OCI-LY7 (cell line): ENCODE data around the gene STRBP. TPM values are rescaled to one million over a fixed set of nuclear protein-coding genes. Genes with fewer than 3 reads are reported as not detected.

Source experiments
- BruUV-seq: library from RNA; stranded (reverse); fragments of 400-500 nt; replicated peaks from 2 replicates; lab custom pipeline; 2021; lab: Mats Ljungman, UMichigan
- CTCF ChIA-PET: fragments of 300-600 bp; sonication (Branson Sonifier 250); formaldehyde crosslinking; loops from one replicate; lab custom pipeline; 2022; ENCODE audit warnings: antibody characterized with exemption; ENCODE audit not compliant: unreplicated experiment; lab: Charles Lee
- POLR2A ChIA-PET: fragments of 300-600 bp; sonication (Branson Sonifier 250); formaldehyde crosslinking; loops from one replicate; lab custom pipeline; 2022; ENCODE audit warnings: antibody characterized with exemption; lab: Charles Lee
- DNase-seq: peaks from one replicate; pipeline ENCODE4 v3.0.0-alpha.2; 2015; ENCODE audit warnings: low spot score
- H2AFZ ChIP-seq: fragments of 200-600 bp; sonication (generic), shearing (Covaris generic); 2 replicates; pipeline ENCODE4 v1.6.1; 2014; ENCODE audit warnings: mild to moderate bottlenecking, antibody characterized with exemption, low read length, moderate library complexity
- H3K27ac ChIP-seq: fragments of 200-600 bp; sonication (generic); 2 replicates; pipeline ENCODE4 v1.5.1; 2014; ENCODE audit warnings: mixed run types, low read depth, mild to moderate bottlenecking, moderate library complexity, low read length, inconsistent platforms; ENCODE audit not compliant: poor library complexity, severe bottlenecking
- H3K36me3 ChIP-seq: fragments of 200-600 bp; sonication (generic); 2 replicates; pipeline ENCODE4 v1.6.1; 2014; ENCODE audit warnings: mild to moderate bottlenecking, antibody characterized with exemption, low read length, moderate library complexity, mixed read lengths; ENCODE audit not compliant: insufficient read depth
- H3K4me1 ChIP-seq: fragments of 200-600 bp; sonication (generic); 2 replicates; pipeline ENCODE4 v1.5.1; 2014; ENCODE audit warnings: mild to moderate bottlenecking, low read length; ENCODE audit not compliant: insufficient read depth, poor library complexity, severe bottlenecking
- H3K4me2 ChIP-seq: fragments of 200-600 bp; sonication (generic); 2 replicates; pipeline ENCODE4 v1.6.1; 2014; ENCODE audit warnings: mild to moderate bottlenecking, low read length
- H3K4me3 ChIP-seq: fragments of 200-600 bp; sonication (generic); 2 replicates; pipeline ENCODE4 v1.5.1; 2014; ENCODE audit warnings: mild to moderate bottlenecking, low read depth, low read length; ENCODE audit not compliant: poor library complexity, severe bottlenecking
- H3K79me2 ChIP-seq: fragments of 200-600 bp; sonication (generic); 2 replicates; pipeline ENCODE4 v1.6.1; 2016; ENCODE audit warnings: low read depth, mild to moderate bottlenecking, low read length, moderate library complexity, mixed read lengths; ENCODE audit not compliant: insufficient read depth
- H3K9me2 ChIP-seq: fragments of 200-600 bp; sonication (generic); 2 replicates; pipeline ENCODE4 v1.6.1; 2016; ENCODE audit warnings: mild to moderate bottlenecking, low read length, mixed read lengths; ENCODE audit not compliant: insufficient read depth
- H3K9me3 ChIP-seq: fragments of 200-600 bp; sonication (generic); 2 replicates; pipeline ENCODE4 v1.6.1; 2014; ENCODE audit warnings: mild to moderate bottlenecking, mixed run types, low read length, mixed read lengths
- H4K20me1 ChIP-seq: fragments of 200-600 bp; sonication (generic); 2 replicates; pipeline ENCODE4 v1.6.1; 2014; ENCODE audit warnings: mild to moderate bottlenecking, antibody characterized with exemption, low read length, moderate library complexity, mixed read lengths; ENCODE audit not compliant: insufficient read depth
- EZH2phosphoT487 ChIP-seq: fragments of 200-600 bp; sonication (generic); IDR thresholded peaks from 2 replicates; pipeline ENCODE4 v1.6.1; 2018; ENCODE audit warnings: low read depth, borderline replicate concordance, mild to moderate bottlenecking, mixed run types, antibody characterized with exemption, low read length, moderate library complexity, mixed read lengths
- intact Hi-C: fragments of 100-400 bp; cut with micrococcal nuclease; formaldehyde crosslinking; loops from one replicate; pipeline ENCODE4 v1.10.0; 2022; ENCODE audit not compliant: unreplicated experiment
- total RNA-seq, 2 experiments: library from RNA; depleted of rRNA in 1 of 2; stranded (reverse); fragments of >200 nt in 1 of 2; shearing (Covaris generic) in 1 of 2; gene quantifications; 2 replicates each; pipeline ENCODE4 v1.2.3, GENCODE V29; 2014 to 2022
- TF ChIP-seq, protein P1 (sequence below): fragments of 200-600 bp; sonication (generic); conservative IDR thresholded peaks from 2 replicates; pipeline ENCODE4 v1.5.1; 2014; ENCODE audit warnings: mild to moderate bottlenecking, antibody characterized with exemption, low read length, moderate library complexity, mixed read lengths

STRBP gene
- total RNA-seq, 2 experiments from 2014 or later = 82.8 to 179 TPM

DNA sequence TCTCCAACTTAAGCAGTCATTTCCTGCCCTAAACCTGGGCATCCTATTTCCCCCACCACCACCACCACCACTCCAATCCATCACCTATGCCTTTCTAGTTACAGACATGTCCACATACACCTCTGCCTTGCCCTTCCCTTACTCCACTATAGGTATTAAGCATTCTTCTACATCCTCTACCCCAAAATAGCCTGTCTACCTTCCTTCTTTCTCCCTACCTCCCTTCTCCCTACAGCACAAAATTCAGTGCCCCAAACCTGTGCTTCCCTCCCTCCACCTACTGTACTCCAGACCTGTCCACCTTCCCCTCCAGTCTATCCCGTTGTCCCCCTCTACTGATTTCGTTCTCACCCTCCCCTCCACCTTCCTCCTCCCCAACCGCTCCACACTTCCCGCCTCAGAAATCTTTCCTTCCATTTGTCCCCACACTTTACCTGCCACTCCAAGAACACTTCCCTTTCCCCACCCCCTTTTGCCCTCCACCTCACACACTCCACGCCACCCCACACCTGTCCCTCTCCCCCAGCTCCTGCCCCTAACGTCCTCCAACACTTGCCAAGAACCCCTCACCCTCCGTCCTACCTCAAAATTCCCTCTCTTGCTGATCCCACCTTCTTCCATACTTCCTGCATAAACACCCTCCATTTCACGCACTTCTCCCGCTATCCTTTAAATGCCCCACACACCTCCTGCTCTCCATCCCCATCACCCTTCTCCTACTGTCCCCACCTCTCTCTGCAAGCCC, 1.6 kb downstream of the STRBP start:
- no TSS peak for BruUV-seq
- peaks cover 62% of the 10 kb centered on the region for H3K79me2 ChIP-seq
- H4K20me1 ChIP-seq = peaks cover 39% of the 10 kb centered on the region
- TF ChIP-seq EZH2phosphoT487 = no peak
- TF ChIP-seq, protein P1, sequence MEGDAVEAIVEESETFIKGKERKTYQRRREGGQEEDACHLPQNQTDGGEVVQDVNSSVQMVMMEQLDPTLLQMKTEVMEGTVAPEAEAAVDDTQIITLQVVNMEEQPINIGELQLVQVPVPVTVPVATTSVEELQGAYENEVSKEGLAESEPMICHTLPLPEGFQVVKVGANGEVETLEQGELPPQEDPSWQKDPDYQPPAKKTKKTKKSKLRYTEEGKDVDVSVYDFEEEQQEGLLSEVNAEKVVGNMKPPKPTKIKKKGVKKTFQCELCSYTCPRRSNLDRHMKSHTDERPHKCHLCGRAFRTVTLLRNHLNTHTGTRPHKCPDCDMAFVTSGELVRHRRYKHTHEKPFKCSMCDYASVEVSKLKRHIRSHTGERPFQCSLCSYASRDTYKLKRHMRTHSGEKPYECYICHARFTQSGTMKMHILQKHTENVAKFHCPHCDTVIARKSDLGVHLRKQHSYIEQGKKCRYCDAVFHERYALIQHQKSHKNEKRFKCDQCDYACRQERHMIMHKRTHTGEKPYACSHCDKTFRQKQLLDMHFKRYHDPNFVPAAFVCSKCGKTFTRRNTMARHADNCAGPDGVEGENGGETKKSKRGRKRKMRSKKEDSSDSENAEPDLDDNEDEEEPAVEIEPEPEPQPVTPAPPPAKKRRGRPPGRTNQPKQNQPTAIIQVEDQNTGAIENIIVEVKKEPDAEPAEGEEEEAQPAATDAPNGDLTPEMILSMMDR = no peak
- no peaks in the 10 kb centered on the region for H3K9me3 ChIP-seq
- peak overlapping the region; percentile 78 for H3K4me2 ChIP-seq
- H2AFZ ChIP-seq = no peak overlapping the region
- intact Hi-C loops = no loop called here
- ChIA-PET POLR2A (interaction anchor here (0.6 to 1.4 kb wide), 6 partner anchors 14 to 366 kb away, joined by 3 to 6 read pairs (median 4); no protein-coding TSS in a partner anchor), CTCF (no interaction called here)
- H3K4me1 ChIP-seq = peaks cover 67% of the 10 kb centered on the region
- 0 out of 2 replicates have a peak, but pooled peaks cover 10% of the 10 kb centered on the region for H3K36me3 ChIP-seq
- H3K9me2 ChIP-seq = no peaks in the 10 kb centered on the region
- no peak for DNase-seq
- peak overlapping the region; percentile 98 for H3K4me3 ChIP-seq
- H3K27ac ChIP-seq = no peak overlapping the region

DNA sequence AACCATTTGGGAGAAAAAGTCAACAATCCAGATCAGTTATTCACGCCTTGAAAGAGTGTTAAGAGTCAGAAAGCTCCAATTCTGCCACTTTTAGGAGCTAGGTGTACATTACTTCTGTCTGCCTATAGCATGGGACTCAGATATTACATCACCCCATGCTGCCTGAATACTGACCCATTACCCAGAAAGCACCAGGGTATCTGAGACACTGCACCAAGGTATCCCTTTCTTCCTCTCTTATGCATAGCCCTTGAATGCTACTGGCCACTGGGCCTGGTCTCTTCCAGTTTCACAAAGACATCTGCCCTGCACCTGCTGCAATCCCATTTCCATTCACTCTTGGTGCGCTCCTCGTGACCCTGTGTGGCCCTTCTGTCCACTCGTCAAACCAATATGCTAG, 2.6 kb downstream of the STRBP start:
- H3K4me3 ChIP-seq = peak overlapping the region; percentile 98
- POLR2A ChIA-PET = interaction anchor here (0.5 to 2.8 kb wide), 7 partner anchors 9 to 76 kb away, joined by 3 to 15 read pairs (median 4); no protein-coding TSS in a partner anchor
- H2AFZ ChIP-seq = no peak overlapping the region
- H3K9me3 ChIP-seq = no peaks in the 10 kb centered on the region
- peaks cover 45% of the 10 kb centered on the region for H4K20me1 ChIP-seq
- intact Hi-C loops = no loop called here
- TF ChIP-seq, protein P1 = no peak
- TF ChIP-seq EZH2phosphoT487 = no peak
- peak; percentile 46 for DNase-seq
- peaks cover 77% of the 10 kb centered on the region for H3K4me1 ChIP-seq
- peak overlapping the region; percentile 78 for H3K4me2 ChIP-seq
- H3K79me2 ChIP-seq = peaks cover 72% of the 10 kb centered on the region
- H3K36me3 ChIP-seq = 0 out of 2 replicates have a peak, but pooled peaks cover 10% of the 10 kb centered on the region
- no TSS peak for BruUV-seq
- CTCF ChIA-PET = interaction anchor here (0.7 kb wide), 1 partner anchor 14 kb away, joined by 4 read pairs; no protein-coding TSS in a partner anchor
- H3K27ac ChIP-seq = no peak overlapping the region
- no peaks in the 10 kb centered on the region for H3K9me2 ChIP-seq

DNA sequence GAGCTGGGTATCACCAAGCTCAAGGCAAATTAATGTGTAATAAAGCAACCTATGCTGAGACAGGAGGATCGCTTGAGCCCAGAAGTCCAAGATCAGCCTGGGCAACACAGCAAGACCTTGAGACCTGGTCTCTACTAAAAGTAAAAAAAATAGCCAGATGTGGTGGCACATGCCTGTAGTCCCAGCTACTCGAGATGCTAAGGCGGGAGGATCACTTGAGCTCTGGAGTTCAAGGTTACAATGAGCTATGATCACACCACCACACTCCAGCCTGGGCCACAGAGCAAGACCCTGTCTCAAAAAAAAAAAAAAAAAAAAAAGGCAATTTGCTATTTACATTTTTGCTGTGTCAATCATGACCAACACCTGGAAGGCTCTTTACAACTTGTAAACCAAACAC, 5.2 kb downstream of the STRBP start:
- Histone ChIP-seq H3K36me3 (peaks cover 15% of the 10 kb centered on the region), H3K4me2 (peak overlapping the region; percentile 36), H2AFZ (no peak overlapping the region), H3K4me3 (peak overlapping the region; percentile 14), H3K79me2 (peaks cover 93% of the 10 kb centered on the region), H3K4me1 (peaks cover 75% of the 10 kb centered on the region), H3K9me3 (no peaks in the 10 kb centered on the region), H4K20me1 (peaks cover 55% of the 10 kb centered on the region), H3K27ac (no peak overlapping the region), H3K9me2 (no peaks in the 10 kb centered on the region)
- ChIA-PET CTCF (interaction anchor here (1.5 kb wide), 1 partner anchor 15 kb away, joined by 3 read pairs; no protein-coding TSS in a partner anchor), POLR2A (interaction anchor here (0.7 to 4.2 kb wide), 10 partner anchors 11 to 1299 kb away, joined by 3 to 31 read pairs (median 4); no protein-coding TSS in a partner anchor)
- TF ChIP-seq, protein P1 = no peak
- TF ChIP-seq EZH2phosphoT487 = no peak
- no peak for DNase-seq
- intact Hi-C loops = no loop called here
- BruUV-seq = no TSS peak
